BJ (cell line): Measurements from ENCODE around the gene EBF4. TPM values are rescaled to one million over a fixed set of nuclear protein-coding genes. Genes with fewer than 3 reads are reported as not detected.
"Not testable (repeated sequence)": the region's sequence is repeated elsewhere in the genome, so short reads cannot be mapped to it uniquely, and the experiment has no call there.

Source experiments
- CTCF ChIA-PET: fragments of 350-600 bp; formaldehyde crosslinking; extraction: SDS; loops from one replicate; lab custom pipeline; 2021; ENCODE audit warnings: antibody characterized with exemption, inconsistent platforms; lab: Yijun Ruan, JAX
- POLR2A ChIA-PET: fragments of 300-600 bp; sonication (Branson Sonifier 250); formaldehyde crosslinking; extraction: SDS; loops from one replicate; lab custom pipeline; 2021; ENCODE audit warnings: antibody characterized with exemption; lab: Charles Lee
- DNase-seq: peaks from one replicate; pipeline ENCODE4 v3.0.0-alpha.2; 2011; ENCODE audit warnings: low read depth
- H3K27me3 ChIP-seq: 2 replicates; pipeline ENCODE4 v1.6.0; 2011; ENCODE audit warnings: low read length; ENCODE audit not compliant: control insufficient read depth, insufficient read depth
- H3K36me3 ChIP-seq: 2 replicates; pipeline ENCODE4 v1.5.1; 2011; ENCODE audit warnings: low read length; ENCODE audit not compliant: control insufficient read depth, insufficient read depth
- H3K4me3 ChIP-seq: 2 replicates; pipeline ENCODE4 v1.5.1; 2011; ENCODE audit warnings: low read depth, mild to moderate bottlenecking, control low read depth, low read length
- CTCF ChIP-seq: IDR thresholded peaks from 2 replicates; pipeline ENCODE4 v1.5.1; 2011; ENCODE audit warnings: low read depth, mild to moderate bottlenecking, control low read depth, inconsistent platforms, low read length, moderate library complexity; ENCODE audit not compliant: insufficient read depth
- polyA plus RNA-seq: library from polyadenylated mRNA; depleted of rRNA; stranded (reverse); fragments of >200 nt; gene quantifications from 2 replicates; pipeline ENCODE4 v1.2.3, GENCODE V29; 2011

The EBF4 gene
- polyA plus RNA-seq, 1 experiment: 1.9 TPM

GRCh38 chr20:2804852-2805688 is 112.5 kb downstream of the EBF4 start:
- no peak for TF ChIP-seq CTCF
- CTCF ChIA-PET: interaction anchor here (1.2 kb wide), 1 partner anchor 13 kb away, joined by 3 read pairs; no protein-coding TSS in a partner anchor
- Histone ChIP-seq H3K4me3 (no peak overlapping the region), H3K27me3 (peaks cover 35% of the 10 kb centered on the region), H3K36me3 (no peaks in the 10 kb centered on the region)
- DNase-seq: no peak
- POLR2A ChIA-PET: no interaction called here

GRCh38 chr20:2805689-2806350 is 113.2 kb downstream of the EBF4 start:
- Histone ChIP-seq H3K4me3 (no peak overlapping the region), H3K27me3 (peaks cover 31% of the 10 kb centered on the region), H3K36me3 (no peaks in the 10 kb centered on the region)
- ChIA-PET CTCF (no interaction called here), POLR2A (no interaction called here)
- DNase-seq: no peak
- TF ChIP-seq CTCF: no peak

GRCh38 chr20:2806351-2806701 is 113.7 kb downstream of the EBF4 start:
- CTCF ChIA-PET: no interaction called here
- Histone ChIP-seq H3K36me3 (no peaks in the 10 kb centered on the region), H3K27me3 (peaks cover 26% of the 10 kb centered on the region), H3K4me3 (no peak overlapping the region)
- no peak for TF ChIP-seq CTCF
- no peak for DNase-seq
- POLR2A ChIA-PET: no interaction called here

- CTCF ChIA-PET: no interaction called here
- no peak for TF ChIP-seq CTCF
- DNase-seq: no peak
- H3K27me3 ChIP-seq: peaks cover 22% of the 10 kb centered on the region
- POLR2A ChIA-PET: no interaction called here
- H3K36me3 ChIP-seq: no peaks in the 10 kb centered on the region
- H3K4me3 ChIP-seq: no peak overlapping the region
These were observed 114.4 kb downstream of the EBF4 start for GRCh38 chr20:2807019-2807418.

GRCh38 chr20:2807929-2808328 is 115.3 kb downstream of the EBF4 start:
- CTCF ChIA-PET: interaction anchor here (0.7 kb wide), 1 partner anchor 57 kb away, joined by 3 read pairs; no protein-coding TSS in a partner anchor

More at GRCh38 chr20:2807929-2808328, 115.3 kb downstream of the EBF4 start:
- DNase-seq, H3K36me3 ChIP-seq, POLR2A ChIA-PET, H3K4me3 ChIP-seq: not testable (repeated sequence)
- peaks cover 19% of the 10 kb centered on the region for H3K27me3 ChIP-seq
